ENCODE data around the gene RAD51B. TPM values are rescaled to one million over a fixed set of nuclear protein-coding genes. Genes with fewer than 3 reads are reported as not detected.

RAD51B gene
- total RNA-seq, 1 experiment from 2014 or later, result 8.5 TPM

GRCh38 chr14:68486809-68487208 is 667.2 kb downstream of the RAD51B start:
- no peak for TF ChIP-seq CTCF (IDR thresholded peaks at IDR 0.05)
- TF ChIP-seq REST (IDR thresholded peaks at IDR 0.05; ENCODE audit: insufficient read depth in 1 of 2, low read depth in 2 of 2, low read length in 1 of 2), result no peak
- TF ChIP-seq TCF7L2 (IDR thresholded peaks at IDR 0.05; ENCODE audit: low read depth, low read length), result no peak
- no peak for TF ChIP-seq SIN3A (IDR thresholded peaks at IDR 0.05; ENCODE audit: borderline replicate concordance, insufficient read depth, low read depth, low read length)
- TF ChIP-seq POLR2AphosphoS5 (IDR thresholded peaks at IDR 0.05; ENCODE audit: low read depth, low read length), result no peak
- ATAC-seq (no peak), DNase-seq (ENCODE audit: low read depth, low spot score) (no peak)
- ChIA-PET CTCF (no interaction called here), POLR2A (no interaction called here)
- no TSS peak for BruUV-seq (replicated peaks)
- H3K36me3 ChIP-seq (ENCODE audit: control insufficient read depth, insufficient read depth, low read length), result no peaks in the 10 kb centered on the region
- in situ Hi-C loops (cut with HindIII; ENCODE audit: low pct_unique_long_range_greater_than_20kb, low sequenced_read_pairs), result no loop called here
- no peak overlapping the region for H3K27ac ChIP-seq (ENCODE audit: low read length)
- no peaks in the 10 kb centered on the region for H3K9me3 ChIP-seq (ENCODE audit: control insufficient read depth, insufficient read depth, low read depth, low read length)
- no peaks in the 10 kb centered on the region for H3K4me1 ChIP-seq (ENCODE audit: control insufficient read depth, insufficient read depth, low read length)
- H3K4me3 ChIP-seq (ENCODE audit: low read depth in 2 of 2, low read length in 2 of 2), result no peak overlapping the region
- H3K27me3 ChIP-seq (ENCODE audit: control insufficient read depth, insufficient read depth, low read length), result no peaks in the 10 kb centered on the region
- intact Hi-C loops (cut with micrococcal nuclease; ENCODE audit: unreplicated experiment), result no loop called here

GRCh38 chr14:68487805-68488590 is 668.4 kb downstream of the RAD51B start:
- CTCF ChIA-PET, result no interaction called here
- Histone ChIP-seq H3K27ac (ENCODE audit: low read length) (no peak overlapping the region), H3K9me3 (ENCODE audit: control insufficient read depth, insufficient read depth, low read depth, low read length) (no peaks in the 10 kb centered on the region), H3K27me3 (ENCODE audit: control insufficient read depth, insufficient read depth, low read length) (no peaks in the 10 kb centered on the region), H3K4me1 (ENCODE audit: control insufficient read depth, insufficient read depth, low read length) (no peaks in the 10 kb centered on the region), H3K36me3 (ENCODE audit: control insufficient read depth, insufficient read depth, low read length) (no peaks in the 10 kb centered on the region), H3K4me3 (ENCODE audit: low read depth in 2 of 2, low read length in 2 of 2) (no peak overlapping the region)
- DNase-seq (ENCODE audit: low read depth, low spot score) (no peak), ATAC-seq (no peak)
- in situ Hi-C loops (cut with HindIII; ENCODE audit: low pct_unique_long_range_greater_than_20kb, low sequenced_read_pairs), result no loop called here
- no TSS peak for BruUV-seq (replicated peaks)
- TF ChIP-seq SIN3A (IDR thresholded peaks at IDR 0.05; ENCODE audit: borderline replicate concordance, insufficient read depth, low read depth, low read length), result no peak
- TF ChIP-seq POLR2AphosphoS5 (IDR thresholded peaks at IDR 0.05; ENCODE audit: low read depth, low read length), result no peak
- no peak for TF ChIP-seq TCF7L2 (IDR thresholded peaks at IDR 0.05; ENCODE audit: low read depth, low read length)
- no peak for TF ChIP-seq CTCF (IDR thresholded peaks at IDR 0.05)
- TF ChIP-seq REST (IDR thresholded peaks at IDR 0.05; ENCODE audit: insufficient read depth in 1 of 2, low read depth in 2 of 2, low read length in 1 of 2), result no peak
- intact Hi-C loops (cut with micrococcal nuclease; ENCODE audit: unreplicated experiment), result no loop called here
- POLR2A ChIA-PET, result interaction anchor here (0.7 kb wide), 1 partner anchor 106 kb away, joined by 3 read pairs; no protein-coding TSS in a partner anchor
